Spleen (tissue), 7 donors: ENCODE data around the gene SYNPR.

ENCODE experiments used
- CTCF ChIP-seq, 11 experiments: fragments of 200-600 bp in 7 of 11; fragments of 450-650 bp in 4 of 11; sonication (generic) in 4 of 11; IDR thresholded peaks in 8 of 11; conservative IDR thresholded peaks in 3 of 11; 1 replicate in 7 of 11; 2 replicates in 4 of 11; pipeline versions ENCODE4 v1.4.0 to v1.8.0; 2016 to 2021; ENCODE audit warnings: antibody characterized with exemption in 11 of 11, inconsistent platforms in 4 of 11, mild to moderate bottlenecking in 1 of 11
- POLR2AphosphoS5 ChIP-seq, 3 donors: sonication (generic); formaldehyde crosslinking; IDR thresholded peaks; one replicate each; pipeline ENCODE4 v1.5.1; 2017; ENCODE audit warnings: antibody characterized with exemption in 3 of 3
- donor health status: DM: no; HTN: no; CAD: no; lungs with moderate emphysema.
- donor health status: DM: no; HTN: no; CAD: no.
- donor health status: DM: no; HTN: no; CAD: no.

DNA sequence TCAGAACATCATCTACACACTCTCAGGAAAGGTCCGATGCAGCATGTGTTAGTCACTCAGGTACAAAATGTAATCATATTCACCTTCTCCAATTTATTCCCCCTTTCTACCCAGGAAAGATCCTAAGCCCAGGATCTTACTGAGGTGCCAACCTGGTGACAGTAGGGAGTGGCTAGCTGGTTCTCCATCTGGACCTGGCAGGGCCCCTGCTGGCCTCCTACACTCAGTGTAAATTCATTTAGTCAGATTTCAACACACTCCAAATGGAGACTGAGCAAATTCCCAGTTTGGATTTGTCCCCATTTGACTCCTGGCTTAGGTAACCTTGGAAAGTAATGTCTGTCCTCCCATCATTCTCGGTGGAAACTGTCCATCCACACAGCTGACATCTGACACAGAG lies 47.3 kb downstream of the SYNPR start:
- TF ChIP-seq CTCF (IDR thresholded peaks at IDR 0.05 in 8 of 11, conservative IDR thresholded peaks at IDR 0.05 in 3 of 11): no peak
- TF ChIP-seq POLR2AphosphoS5 (IDR thresholded peaks at IDR 0.05): no peak
